Psoas muscle (tissue), 8 donors: ENCODE data around the gene MED1. TPM values are rescaled to one million over a fixed set of nuclear protein-coding genes. Genes with fewer than 3 reads are reported as not detected.
"Not testable (repeated sequence)": the region's sequence is repeated elsewhere in the genome, so short reads cannot be mapped to it uniquely, and the experiment has no call there.

Experiments
- ATAC-seq, 4 donors: fragments of 200-7000 bp; cut with Tn5 transposase; one replicate each; pipeline ENCODE4 v1.9.1; 2020; ENCODE audit warnings: moderate library complexity in 3 of 4, mild to moderate bottlenecking in 2 of 4
- DNase-seq, 2 donors: peaks; one replicate each; pipeline ENCODE4 v3.0.0-alpha.2; 2020
- H3K27ac ChIP-seq: fragments of 200-600 bp; one replicate; pipeline ENCODE4 v1.8.0; 2022
- H3K27me3 ChIP-seq, 3 donors: fragments of 200-600 bp in 1 of 3; one replicate each; pipeline versions ENCODE4 v1.6.1 to v1.8.0; 2013 to 2022; ENCODE audit warnings: low read length in 2 of 3, mild to moderate bottlenecking in 2 of 3, moderate library complexity in 1 of 3; ENCODE audit not compliant: insufficient read depth in 3 of 3
- H3K36me3 ChIP-seq, 2 donors: fragments of 200-600 bp in 1 of 2; one replicate each; pipeline versions ENCODE4 v1.6.1 to v1.8.0; 2013 to 2022; ENCODE audit warnings: low read depth in 1 of 2, mild to moderate bottlenecking in 1 of 2, moderate library complexity in 1 of 2; ENCODE audit not compliant: insufficient read depth in 1 of 2
- H3K4me1 ChIP-seq: fragments of 200-600 bp; one replicate; pipeline ENCODE4 v1.8.0; 2022
- H3K4me3 ChIP-seq: fragments of 200-600 bp; one replicate; pipeline ENCODE4 v1.8.0; 2022; ENCODE audit warnings: mild to moderate bottlenecking
- H3K9me3 ChIP-seq: fragments of 200-600 bp; one replicate; pipeline ENCODE4 v1.8.0; 2022
- whole genome bisulfite sequencing, 3 donors: extraction: QIAGEN DNeasy Blood & Tissue Kit; methylation state at CpG; one replicate each; pipeline versions ENCODE4 v1.1.6 to v1.1.7; 2013; 5-methylcytosine and 5-hydroxymethylcytosine counted together
- intact Hi-C, 2 donors: fragments of 100-400 bp; cut with DNase I; formaldehyde crosslinking; loops; one replicate each; pipeline versions ENCODE4 v1.11.0 to v1.14.2; 2022
- polyA plus RNA-seq, 3 donors: library from polyadenylated mRNA; stranded (reverse); fragments of 200-250 nt; gene quantifications; one replicate each; pipeline ENCODE4 v1.2.3, GENCODE V29; 2013
- total RNA-seq, 4 donors: library from RNA; stranded (reverse); fragmentation: NEBNext Ultra II Directional in 2 of 4; extraction: Animal tissue kit (Norgen Biotek cat#: 25700) in 2 of 4; gene quantifications; one replicate each; pipeline versions ENCODE4 v1.2.1 to v1.2.4, GENCODE V29; 2021 to 2023
- TF ChIP-seq, protein P1 (sequence below): fragments of 200-600 bp; IDR thresholded peaks from one replicate; pipeline ENCODE4 v1.8.0; 2022; ENCODE audit warnings: antibody characterized with exemption
- donor health status: healthy with polysubstance abuse.
- donor health status: DM: no; HTN: no; CAD: no; lungs with moderate emphysema.
- donor health status: Bipolar disorder and iron deficiency.
- donor health status: healthy.
- donor health status: DM: yes; HTN: yes; CAD: no.
- donor health status: DM: no; HTN: no; CAD: no.
- donor health status: DM: no; HTN: no; CAD: no.
- donor health status: DM: yes; HTN: yes; CAD: no.

The MED1 gene
- total and polyA plus RNA-seq, 7 donors: 6.2 to 28.5 (median 19.2) TPM

DNA sequence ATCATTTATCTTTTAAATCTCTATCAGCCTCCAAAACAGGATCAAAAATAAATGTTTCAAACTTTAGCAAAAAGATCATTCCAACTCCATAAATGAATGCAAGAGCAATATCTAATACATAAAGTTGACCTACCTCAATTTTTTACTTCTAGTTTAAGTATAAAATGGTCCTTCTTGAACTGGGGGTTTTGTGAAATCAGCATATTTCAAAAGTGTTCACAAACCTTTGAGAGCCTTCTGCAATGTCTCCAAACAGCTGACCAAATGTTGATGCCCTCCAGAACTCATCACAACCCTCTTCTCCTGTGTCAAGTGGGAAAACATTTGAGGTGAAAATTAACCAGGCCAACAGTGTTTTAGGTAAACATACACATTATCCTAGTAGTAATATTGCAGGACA, 7.7 kb downstream of the MED1 start:
- Histone ChIP-seq H3K36me3 (peaks cover 8 to 100% of the 10 kb centered on the region in 2 donors), H3K9me3 (no peaks in the 10 kb centered on the region), H3K27me3 (no peaks in the 10 kb centered on the region), H3K4me3 (no peak overlapping the region), H3K4me1 (no peaks in the 10 kb centered on the region), H3K27ac (no peak overlapping the region)
- intact Hi-C loops: no loop called here
- DNase-seq (no peak), ATAC-seq (no peak)
- TF ChIP-seq, protein P1, sequence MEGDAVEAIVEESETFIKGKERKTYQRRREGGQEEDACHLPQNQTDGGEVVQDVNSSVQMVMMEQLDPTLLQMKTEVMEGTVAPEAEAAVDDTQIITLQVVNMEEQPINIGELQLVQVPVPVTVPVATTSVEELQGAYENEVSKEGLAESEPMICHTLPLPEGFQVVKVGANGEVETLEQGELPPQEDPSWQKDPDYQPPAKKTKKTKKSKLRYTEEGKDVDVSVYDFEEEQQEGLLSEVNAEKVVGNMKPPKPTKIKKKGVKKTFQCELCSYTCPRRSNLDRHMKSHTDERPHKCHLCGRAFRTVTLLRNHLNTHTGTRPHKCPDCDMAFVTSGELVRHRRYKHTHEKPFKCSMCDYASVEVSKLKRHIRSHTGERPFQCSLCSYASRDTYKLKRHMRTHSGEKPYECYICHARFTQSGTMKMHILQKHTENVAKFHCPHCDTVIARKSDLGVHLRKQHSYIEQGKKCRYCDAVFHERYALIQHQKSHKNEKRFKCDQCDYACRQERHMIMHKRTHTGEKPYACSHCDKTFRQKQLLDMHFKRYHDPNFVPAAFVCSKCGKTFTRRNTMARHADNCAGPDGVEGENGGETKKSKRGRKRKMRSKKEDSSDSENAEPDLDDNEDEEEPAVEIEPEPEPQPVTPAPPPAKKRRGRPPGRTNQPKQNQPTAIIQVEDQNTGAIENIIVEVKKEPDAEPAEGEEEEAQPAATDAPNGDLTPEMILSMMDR: no peak

DNA sequence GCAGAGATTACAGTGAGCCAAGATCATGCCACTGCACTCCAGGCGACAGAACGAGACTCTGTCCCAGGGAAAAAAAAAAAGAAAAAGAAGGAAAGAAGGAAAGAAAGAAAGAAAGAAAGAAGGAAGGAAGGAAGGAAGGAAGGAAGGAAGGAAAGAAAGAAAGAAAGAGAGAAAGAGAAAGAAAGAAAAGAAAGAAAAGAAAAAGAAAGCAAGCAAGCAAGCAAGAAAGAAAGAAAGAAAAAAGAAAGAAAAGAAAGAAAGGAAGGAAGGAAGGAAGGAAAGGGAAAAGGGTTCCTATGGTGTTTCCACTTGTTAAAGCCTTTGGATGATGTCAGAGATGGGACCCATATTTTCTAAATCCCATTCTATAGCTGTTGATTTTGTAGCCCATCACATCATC, 11.2 kb downstream of the MED1 start:
- ATAC-seq: not testable (repeated sequence)
- 97 to 98% (median 97%) methylated on average over 2 of the region's 2 CpGs for WGBS, 3 donors

DNA sequence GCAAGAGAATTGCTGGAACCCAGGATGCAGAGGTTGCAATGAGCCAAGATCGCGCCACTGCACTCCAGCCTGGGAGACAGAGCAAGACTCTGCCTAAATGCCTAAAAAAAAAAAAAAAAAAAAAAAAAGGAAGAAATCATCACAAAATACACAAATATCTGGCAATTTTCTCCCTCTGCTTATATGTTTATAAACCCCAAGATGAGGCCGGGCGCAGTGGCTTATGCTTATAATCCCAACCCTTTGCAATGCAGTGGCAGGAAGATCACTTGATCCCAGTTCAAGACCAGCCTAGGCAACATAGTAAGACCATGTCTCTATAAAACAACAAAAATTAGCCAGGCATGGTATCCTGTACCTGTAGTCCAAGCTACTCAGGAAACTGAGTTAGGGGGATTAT, 21.5 kb downstream of the MED1 start:
- no peaks in the 10 kb centered on the region for H3K9me3 ChIP-seq
- no peaks in the 10 kb centered on the region for H3K27me3 ChIP-seq
- peaks cover 12 to 100% of the 10 kb centered on the region in 2 donors for H3K36me3 ChIP-seq
- no peaks in the 10 kb centered on the region for H3K4me1 ChIP-seq
- 95 to 97% (median 97%) methylated on average over 4 of the region's 4 CpGs for WGBS, 3 donors
- DNase-seq: peak in 1 of 2 donors; percentile 12
- H3K4me3 ChIP-seq: no peak overlapping the region
- intact Hi-C loops: no loop called here
- no peak overlapping the region for H3K27ac ChIP-seq
- TF ChIP-seq, protein P1: no peak
- no peak for ATAC-seq

More for the DNA sequence above, 11.2 kb downstream of the MED1 start:
- DNase-seq, H3K27ac ChIP-seq, H3K4me1 ChIP-seq, H3K4me3 ChIP-seq, H3K9me3 ChIP-seq, H3K27me3 ChIP-seq: not testable (repeated sequence)
- intact Hi-C loops: loop anchor here in 1 of 2 donors (10.0 kb wide), 1 partner anchor 75 kb away; no protein-coding TSS in a partner anchor
- peaks cover 11 to 100% of the 10 kb centered on the region in 2 donors for H3K36me3 ChIP-seq

DNA sequence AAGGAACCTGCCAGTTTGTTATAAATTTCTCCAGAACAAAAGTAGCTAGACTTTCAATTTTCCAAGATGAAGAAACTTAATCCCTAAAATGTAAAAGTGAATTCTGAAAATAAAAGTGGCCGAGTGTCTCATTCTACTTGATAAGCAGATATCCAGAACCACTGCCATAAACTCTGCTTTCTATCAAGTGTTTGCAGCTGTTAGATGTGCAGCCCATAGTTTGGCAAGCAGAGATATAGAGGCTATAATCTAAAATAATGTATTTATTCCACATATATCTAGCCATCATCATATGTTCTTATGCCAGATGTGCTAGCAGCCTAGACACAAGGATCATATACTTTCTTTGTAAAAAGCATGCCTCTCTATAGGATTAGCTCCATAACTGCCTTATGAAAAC, 34.9 kb downstream of the MED1 start:
- intact Hi-C loops: no loop called here
- ATAC-seq (no peak), DNase-seq (no peak)
- no peaks in the 10 kb centered on the region for H3K9me3 ChIP-seq
- no peaks in the 10 kb centered on the region for H3K27me3 ChIP-seq
- H3K4me3 ChIP-seq: no peak overlapping the region
- TF ChIP-seq, protein P1: no peak
- WGBS, 3 donors: 76 to 87% (median 84%) methylated on average over 1 of the region's 1 CpG
- no peak overlapping the region for H3K27ac ChIP-seq
- peaks cover 6 to 98% of the 10 kb centered on the region in 2 donors for H3K36me3 ChIP-seq
- H3K4me1 ChIP-seq: no peaks in the 10 kb centered on the region

DNA sequence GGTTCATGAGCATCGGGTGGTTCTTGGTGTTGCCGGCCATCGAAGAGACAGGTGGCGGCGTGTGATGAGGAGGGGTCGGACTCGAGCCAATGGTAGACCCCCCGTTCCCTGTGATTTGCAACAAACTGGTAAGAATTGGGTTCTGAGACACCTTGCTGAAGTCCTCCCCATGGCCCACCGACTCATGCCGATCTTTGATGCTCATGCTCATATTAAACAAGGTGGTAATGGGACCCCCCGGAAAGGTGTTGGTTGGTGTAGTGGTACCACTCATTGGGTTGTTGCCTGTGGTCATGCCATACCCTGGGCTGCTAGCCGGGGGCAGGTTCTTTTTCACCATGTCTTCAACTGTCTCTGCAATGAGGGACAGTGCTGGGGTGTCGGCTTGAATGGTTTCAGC, 40.8 kb downstream of the MED1 start:
- H3K27me3 ChIP-seq: no peaks in the 10 kb centered on the region
- H3K9me3 ChIP-seq: no peaks in the 10 kb centered on the region
- intact Hi-C loops: no loop called here
- ATAC-seq (no peak), DNase-seq (no peak)
- 92 to 98% (median 96%) methylated on average over 13 of the region's 13 CpGs for WGBS, 3 donors
- TF ChIP-seq, protein P1: no peak
- peaks cover 26 to 98% of the 10 kb centered on the region in 2 donors for H3K36me3 ChIP-seq
- H3K27ac ChIP-seq: no peak overlapping the region
- H3K4me3 ChIP-seq: no peak overlapping the region
- no peaks in the 10 kb centered on the region for H3K4me1 ChIP-seq
